Measurements from ENCODE around the gene HPS1. TPM values are rescaled to one million over a fixed set of nuclear protein-coding genes. Genes with fewer than 3 reads are reported as not detected.

HPS1 gene
- polyA plus RNA-seq, 2 of the 4 experiments (the other 2 are of a cell fraction): 25.1 to 28.2 TPM

- TF ChIP-seq TP53 (CRISPR knock-in tag; IDR thresholded peaks at IDR 0.05) (no peak), BHLHE40 (IDR thresholded peaks at IDR 0.05; ENCODE audit: low read depth, low read length) (no peak), SMC3 (IDR thresholded peaks at IDR 0.05) (no peak), FOSL2 (IDR thresholded peaks at IDR 0.05) (no peak), FOSL2 (CRISPR knock-in tag; IDR thresholded peaks at IDR 0.05) (no peak), ZSCAN20 (CRISPR knock-in tag; IDR thresholded peaks at IDR 0.05) (no peak), MAZ (IDR thresholded peaks at IDR 0.05; ENCODE audit: borderline replicate concordance, low read depth, low read length) (no peak), EHMT2 (IDR thresholded peaks at IDR 0.05; ENCODE audit: low read depth) (no peak), CBX2 (IDR thresholded peaks at IDR 0.05; ENCODE audit: borderline replicate concordance, low read depth) (no peak), ESRRA (IDR thresholded peaks at IDR 0.05; ENCODE audit: borderline replicate concordance, low read length) (no peak), HOXB5 (CRISPR knock-in tag; IDR thresholded peaks at IDR 0.05) (no peak), RARB (CRISPR knock-in tag; IDR thresholded peaks at IDR 0.05) (no peak), NFE2L2 (conservative IDR thresholded peaks at IDR 0.05; ENCODE audit: low read length) (no peak), FOSB (CRISPR knock-in tag; IDR thresholded peaks at IDR 0.05) (no peak), RAD21 (conservative IDR thresholded peaks at IDR 0.05 in 1 of 2, IDR thresholded peaks at IDR 0.05 in 1 of 2) (no peak), RCOR1 (IDR thresholded peaks at IDR 0.05; ENCODE audit: low read depth, low read length) (no peak), HMGXB4 (CRISPR knock-in tag; IDR thresholded peaks at IDR 0.05; ENCODE audit: borderline replicate concordance) (no peak), ZFP36 (IDR thresholded peaks at IDR 0.05; ENCODE audit: borderline replicate concordance, partially characterized antibody) (no peak), CTCF (IDR thresholded peaks at IDR 0.05) (no peak), ZC3H11A (IDR thresholded peaks at IDR 0.05) (no peak)
- TF ChIP-seq, protein P1, sequence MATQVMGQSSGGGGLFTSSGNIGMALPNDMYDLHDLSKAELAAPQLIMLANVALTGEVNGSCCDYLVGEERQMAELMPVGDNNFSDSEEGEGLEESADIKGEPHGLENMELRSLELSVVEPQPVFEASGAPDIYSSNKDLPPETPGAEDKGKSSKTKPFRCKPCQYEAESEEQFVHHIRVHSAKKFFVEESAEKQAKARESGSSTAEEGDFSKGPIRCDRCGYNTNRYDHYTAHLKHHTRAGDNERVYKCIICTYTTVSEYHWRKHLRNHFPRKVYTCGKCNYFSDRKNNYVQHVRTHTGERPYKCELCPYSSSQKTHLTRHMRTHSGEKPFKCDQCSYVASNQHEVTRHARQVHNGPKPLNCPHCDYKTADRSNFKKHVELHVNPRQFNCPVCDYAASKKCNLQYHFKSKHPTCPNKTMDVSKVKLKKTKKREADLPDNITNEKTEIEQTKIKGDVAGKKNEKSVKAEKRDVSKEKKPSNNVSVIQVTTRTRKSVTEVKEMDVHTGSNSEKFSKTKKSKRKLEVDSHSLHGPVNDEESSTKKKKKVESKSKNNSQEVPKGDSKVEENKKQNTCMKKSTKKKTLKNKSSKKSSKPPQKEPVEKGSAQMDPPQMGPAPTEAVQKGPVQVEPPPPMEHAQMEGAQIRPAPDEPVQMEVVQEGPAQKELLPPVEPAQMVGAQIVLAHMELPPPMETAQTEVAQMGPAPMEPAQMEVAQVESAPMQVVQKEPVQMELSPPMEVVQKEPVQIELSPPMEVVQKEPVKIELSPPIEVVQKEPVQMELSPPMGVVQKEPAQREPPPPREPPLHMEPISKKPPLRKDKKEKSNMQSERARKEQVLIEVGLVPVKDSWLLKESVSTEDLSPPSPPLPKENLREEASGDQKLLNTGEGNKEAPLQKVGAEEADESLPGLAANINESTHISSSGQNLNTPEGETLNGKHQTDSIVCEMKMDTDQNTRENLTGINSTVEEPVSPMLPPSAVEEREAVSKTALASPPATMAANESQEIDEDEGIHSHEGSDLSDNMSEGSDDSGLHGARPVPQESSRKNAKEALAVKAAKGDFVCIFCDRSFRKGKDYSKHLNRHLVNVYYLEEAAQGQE (IDR thresholded peaks at IDR 0.05): no peak
- POLR2A ChIA-PET: no interaction called here
- no peak overlapping the region for H3K4me3 ChIP-seq
- FAIRE-seq (no peak), ATAC-seq (0 out of 6 replicates have a peak, but pooled peaks of 1 of the 2 experiments have one; percentile 30), DNase-seq (ENCODE audit: low read depth in 1 of 2, low spot score in 1 of 2) (no peak)
- CTCF ChIA-PET: interaction anchor here (1.2 to 4.3 kb wide), 5 partner anchors 9 to 30 kb away, joined by 3 to 23 read pairs (median 4); no protein-coding TSS in a partner anchor
- H3K4me2 ChIP-seq: no peak overlapping the region
- 96% methylated on average over 4 of the region's 4 CpGs for WGBS (ENCODE audit: missing lambda C conversion rate)
- H3K9me3 ChIP-seq: peaks cover 6% of the 10 kb centered on the region; the same call in 1 of the 3 replicates
- H3K4me1 ChIP-seq: no peaks in the 10 kb centered on the region
- H3K27ac ChIP-seq: no peak overlapping the region
These were observed 10.0 kb downstream of the HPS1 start for GRCh38 chr10:98436704-98437103.

Data from A549 (cell line).